Measurements from ENCODE around the gene MED27. TPM values are rescaled to one million over a fixed set of nuclear protein-coding genes. Genes with fewer than 3 reads are reported as not detected.

The MED27 gene
- total RNA-seq, 1 donor from 2014 or later: 34.5 TPM

- no peaks in the 10 kb centered on the region for H3K36me3 ChIP-seq (ENCODE audit: control insufficient read depth, insufficient read depth, low read length)
These were observed 190.7 kb downstream of the MED27 start for GRCh38 chr9:131888923-131889322.

DNA sequence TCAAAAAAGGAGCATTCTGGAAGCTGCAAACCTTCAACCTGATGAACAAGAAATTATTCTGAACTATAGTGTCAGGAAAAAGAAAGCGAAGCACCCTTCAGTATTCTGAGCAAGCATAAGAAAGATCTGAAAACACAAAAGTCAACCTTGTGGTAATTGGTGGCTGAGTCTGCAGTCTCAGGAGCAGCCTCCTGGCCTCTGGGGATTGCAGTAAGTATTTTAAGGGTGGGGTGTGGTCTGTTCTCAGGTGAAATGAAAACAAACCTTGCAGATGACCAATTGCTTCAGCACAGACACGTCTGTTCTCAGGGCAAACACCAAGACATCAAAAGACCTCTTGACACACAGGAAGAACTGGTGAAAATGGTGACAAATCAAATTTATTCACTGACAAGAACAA is 192.0 kb downstream of the MED27 start:
- Histone ChIP-seq H3K36me3 (ENCODE audit: control insufficient read depth, insufficient read depth, low read length) (no peaks in the 10 kb centered on the region), H3K4me3 (ENCODE audit: low read depth, low read length) (no peak overlapping the region), H3K27me3 (ENCODE audit: control insufficient read depth, insufficient read depth, low read length) (no peaks in the 10 kb centered on the region)
- no peak for TF ChIP-seq CTCF (IDR thresholded peaks at IDR 0.05; ENCODE audit: insufficient read depth, low read length, poor library complexity, severe bottlenecking)
- no peak for DNase-seq (ENCODE audit: low read depth)

More at GRCh38 chr9:131888923-131889322, 190.7 kb downstream of the MED27 start:
- no peaks in the 10 kb centered on the region for H3K27me3 ChIP-seq (ENCODE audit: control insufficient read depth, insufficient read depth, low read length)
- DNase-seq (ENCODE audit: low read depth): no peak
- no peak for TF ChIP-seq CTCF (IDR thresholded peaks at IDR 0.05; ENCODE audit: insufficient read depth, low read length, poor library complexity, severe bottlenecking)
- H3K4me3 ChIP-seq (ENCODE audit: low read depth, low read length): no peak overlapping the region

DNA sequence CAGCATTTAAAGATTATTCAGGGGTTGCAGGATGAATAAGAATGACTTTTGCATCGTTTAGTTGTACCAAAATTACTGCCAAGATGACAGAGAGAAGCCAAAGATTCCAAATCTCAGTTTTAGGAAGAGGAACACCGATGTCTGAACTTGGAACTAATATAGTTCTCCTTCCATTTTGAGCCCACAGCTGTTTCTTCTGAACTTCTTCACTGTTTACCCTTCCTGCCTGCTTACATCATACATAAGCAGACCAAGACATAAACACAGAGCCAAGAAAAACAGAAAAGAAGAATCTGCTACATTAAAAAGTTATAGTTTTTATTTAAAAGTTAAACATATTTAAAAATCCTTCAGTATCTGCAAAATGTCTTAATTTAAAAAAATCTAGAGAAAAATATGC is 192.8 kb downstream of the MED27 start:
- H3K4me3 ChIP-seq (ENCODE audit: low read depth, low read length): no peak overlapping the region
- DNase-seq (ENCODE audit: low read depth): no peak
- no peaks in the 10 kb centered on the region for H3K27me3 ChIP-seq (ENCODE audit: control insufficient read depth, insufficient read depth, low read length)
- TF ChIP-seq CTCF (IDR thresholded peaks at IDR 0.05; ENCODE audit: insufficient read depth, low read length, poor library complexity, severe bottlenecking): no peak
- H3K36me3 ChIP-seq (ENCODE audit: control insufficient read depth, insufficient read depth, low read length): no peaks in the 10 kb centered on the region

DNA sequence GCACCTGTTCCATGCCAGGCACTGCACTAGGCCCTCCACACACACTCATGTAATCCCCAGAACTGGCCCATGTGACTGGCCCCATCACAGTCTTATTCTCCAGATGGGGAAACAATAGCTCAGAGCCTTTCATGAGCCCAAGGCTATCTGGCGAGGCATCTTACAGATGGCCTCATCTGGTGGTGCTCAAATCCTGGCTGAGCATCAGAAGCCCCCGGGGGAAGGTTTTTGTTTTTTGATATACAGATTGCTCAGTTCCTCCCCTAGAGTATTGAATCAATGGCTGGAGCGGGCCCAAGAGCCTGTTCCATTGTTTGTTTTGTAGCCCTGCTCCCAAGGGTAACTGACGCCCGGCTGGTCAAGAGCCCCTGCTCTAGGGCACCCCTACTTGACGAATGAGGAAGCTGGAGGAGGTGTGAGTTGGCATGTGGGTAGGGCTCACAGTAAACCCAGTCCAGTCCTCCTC is 194.5 kb downstream of the MED27 start:
- H3K4me3 ChIP-seq (ENCODE audit: low read depth, low read length): no peak overlapping the region
- H3K27me3 ChIP-seq (ENCODE audit: control insufficient read depth, insufficient read depth, low read length): no peaks in the 10 kb centered on the region
- no peak for DNase-seq (ENCODE audit: low read depth)
- H3K36me3 ChIP-seq (ENCODE audit: control insufficient read depth, insufficient read depth, low read length): no peaks in the 10 kb centered on the region
- TF ChIP-seq CTCF (IDR thresholded peaks at IDR 0.05; ENCODE audit: insufficient read depth, low read length, poor library complexity, severe bottlenecking): no peak

DNA sequence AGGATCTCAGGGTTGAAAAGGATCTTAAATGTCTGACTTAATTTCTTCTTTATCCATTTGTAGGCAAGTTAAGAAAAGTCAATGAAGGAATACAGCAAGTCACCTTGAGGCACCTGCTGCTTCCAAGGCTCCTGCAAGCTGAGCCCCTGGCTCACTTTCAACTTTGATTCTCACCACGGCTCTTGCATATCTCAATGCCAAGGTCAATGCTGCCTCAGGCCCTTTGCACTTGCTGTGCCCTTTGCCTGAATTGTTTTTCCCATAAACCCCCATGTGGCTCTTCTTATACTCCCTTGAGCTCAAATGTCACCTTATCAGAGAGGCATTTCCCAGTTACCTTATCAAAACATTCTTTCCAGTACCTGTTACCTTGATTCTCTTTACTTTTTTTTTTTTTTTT is 195.4 kb downstream of the MED27 start:
- no peak for DNase-seq (ENCODE audit: low read depth)
- no peaks in the 10 kb centered on the region for H3K27me3 ChIP-seq (ENCODE audit: control insufficient read depth, insufficient read depth, low read length)
- no peak for TF ChIP-seq CTCF (IDR thresholded peaks at IDR 0.05; ENCODE audit: insufficient read depth, low read length, poor library complexity, severe bottlenecking)
- H3K4me3 ChIP-seq (ENCODE audit: low read depth, low read length): no peak overlapping the region
- H3K36me3 ChIP-seq (ENCODE audit: control insufficient read depth, insufficient read depth, low read length): no peaks in the 10 kb centered on the region

DNA sequence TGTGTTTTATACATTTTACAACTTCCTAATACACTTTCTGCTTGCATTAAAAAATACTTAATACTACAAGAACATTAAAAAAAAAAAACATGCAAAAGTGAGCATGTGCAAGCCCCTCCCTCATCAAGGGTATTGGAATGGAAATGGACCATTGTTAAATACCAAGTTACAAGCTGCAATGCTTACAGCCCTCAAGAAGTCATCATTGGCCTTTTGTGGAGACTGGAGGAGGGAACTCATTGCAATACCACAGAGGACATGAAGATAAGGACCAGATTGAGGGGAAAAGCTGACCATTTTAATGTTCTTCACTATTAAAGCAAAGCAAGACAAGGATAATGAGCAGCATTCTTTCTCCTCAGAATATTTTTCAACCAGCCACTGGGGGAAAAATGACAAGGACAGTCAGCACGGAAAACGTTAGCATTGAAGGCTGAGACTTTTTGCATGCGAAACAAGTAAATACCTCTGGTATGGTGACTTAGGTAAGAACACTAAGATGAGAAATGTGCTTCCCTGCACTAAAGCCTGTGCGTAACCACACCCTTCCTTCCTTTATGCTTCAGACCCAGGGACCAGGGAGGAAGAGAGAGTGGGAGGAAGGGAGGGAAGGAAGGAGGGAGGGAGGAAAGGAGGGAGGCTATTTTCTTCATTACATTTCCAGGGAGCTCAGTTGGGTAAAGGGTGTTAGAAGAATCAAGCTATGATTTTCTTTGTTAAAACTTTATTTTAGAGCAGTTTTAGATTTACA is 198.7 kb downstream of the MED27 start:
- Histone ChIP-seq H3K27me3 (ENCODE audit: control insufficient read depth, insufficient read depth, low read length) (no peaks in the 10 kb centered on the region), H3K4me3 (ENCODE audit: low read depth, low read length) (no peak overlapping the region), H3K36me3 (ENCODE audit: control insufficient read depth, insufficient read depth, low read length) (no peaks in the 10 kb centered on the region)
- TF ChIP-seq CTCF (IDR thresholded peaks at IDR 0.05; ENCODE audit: insufficient read depth, low read length, poor library complexity, severe bottlenecking): no peak
- no peak for DNase-seq (ENCODE audit: low read depth)

Measured in kidney epithelial cell (primary cell).